ENCODE data around the gene STK11.
A peak's percentile ranks its signal among the peaks of the same experiment; 100 is the strongest.

Gene STK11

DNA sequence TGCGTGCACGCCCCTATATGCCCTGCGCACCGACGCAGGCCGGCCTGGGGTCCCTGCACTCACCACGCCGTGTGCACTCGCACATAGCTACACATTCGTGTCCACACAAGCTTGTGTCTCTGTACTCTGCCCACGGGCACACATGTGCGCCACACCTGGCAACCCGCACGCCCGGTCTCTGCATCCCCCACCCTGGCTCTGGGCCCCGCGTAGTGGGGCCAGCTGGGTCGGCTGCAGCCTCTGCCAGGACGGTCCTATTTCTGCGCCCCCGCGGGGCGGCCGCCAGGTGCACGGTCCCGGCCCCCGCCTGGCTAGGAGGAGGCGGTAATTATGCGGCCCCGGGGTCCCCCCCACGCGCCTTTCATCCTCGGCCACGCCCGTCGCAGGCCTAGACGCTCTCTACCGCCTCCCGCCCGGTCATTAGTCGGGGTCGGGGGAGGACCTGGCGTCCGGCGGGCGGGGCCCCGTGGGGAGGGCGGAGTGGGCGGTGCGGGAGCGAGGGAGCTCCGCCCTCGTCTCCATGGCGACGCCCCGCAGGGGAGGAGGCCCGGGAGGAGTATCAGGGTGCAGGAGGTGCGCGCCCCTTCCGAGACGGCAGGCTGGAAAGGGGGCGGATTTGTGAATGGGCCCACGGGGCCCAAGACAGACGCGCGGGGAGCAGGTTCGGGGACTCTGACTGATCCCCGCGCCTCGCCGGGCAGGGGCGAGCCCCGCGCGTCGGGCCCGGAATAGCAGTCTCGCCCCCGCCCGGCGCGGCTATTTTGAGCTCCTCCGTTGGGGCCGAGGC, 60.7 kb downstream of the STK11 start:
- Histone ChIP-seq H3K4ac (ENCODE audit: low read length) (peak overlapping the region; percentile 100), H4K91ac (ENCODE audit: low read depth, low read length, poor library complexity) (peak overlapping the region; percentile 100), H2BK12ac (ENCODE audit: low read length) (peak overlapping the region; percentile 99), H2BK5ac (ENCODE audit: low read length) (peak overlapping the region; percentile 84), H3K23ac (ENCODE audit: low read depth, low read length, poor library complexity) (peak overlapping the region; percentile 99), H2BK15ac (ENCODE audit: low read length) (peak overlapping the region; percentile 51), H3K4me1 (ENCODE audit: control insufficient read depth in 2 of 2, insufficient read depth in 1 of 2, low read depth in 1 of 2, low read length in 2 of 2) (peaks cover 61 to 75% of the 10 kb centered on the region in 2 donors), H3K27me3 (ENCODE audit: control insufficient read depth in 3 of 3, insufficient read depth in 3 of 3, low read depth in 1 of 3, low read length in 3 of 3) (peaks cover 0 to 2% (median 0%) of the 10 kb centered on the region in 3 experiments), H4K8ac (ENCODE audit: low read depth, low read length) (peak overlapping the region; percentile 93), H2AFZ (ENCODE audit: low read length) (peak overlapping the region; percentile 88), H3K9me3 (replicated peaks in 1 of 2; ENCODE audit: control insufficient read depth in 2 of 2, insufficient read depth in 1 of 2, low read depth in 1 of 2, low read length in 2 of 2) (no peaks in the 10 kb centered on the region), H3K4me2 (ENCODE audit: insufficient read depth, low read length, poor library complexity, severe bottlenecking) (peak overlapping the region; percentile 90), H3K14ac (ENCODE audit: low read length) (peak overlapping the region; percentile 100), H3K79me1 (ENCODE audit: low read depth, low read length) (peaks cover 23% of the 10 kb centered on the region), H3K36me3 (replicated peaks in 1 of 2; ENCODE audit: control insufficient read depth in 2 of 2, insufficient read depth in 2 of 2, low read length in 2 of 2) (peaks cover 8 to 17% of the 10 kb centered on the region in 2 donors), H3K9ac (ENCODE audit: low read depth, low read length, poor library complexity) (peak overlapping the region; percentile 98), H3K18ac (ENCODE audit: low read length) (peak overlapping the region; percentile 100), H3K27ac (replicated peaks; ENCODE audit: low read length) (peak overlapping the region; percentile 90), H2AK5ac (ENCODE audit: low read depth, low read length) (peak overlapping the region; percentile 100), H3K4me3 (ENCODE audit: low read length in 2 of 2) (peak overlapping the region; percentile 47 to 81), H2BK120ac (ENCODE audit: low read depth, low read length) (peak overlapping the region; percentile 100)
- no CpG with 5 or more reads among the region's 84 CpGs for WGBS, 2 donors (ENCODE audit: extremely low coverage in 2 of 2, insufficient read length in 2 of 2, insufficient replicate concordance in 1 of 2)
- peak; percentile 92 for DNase-seq (ENCODE audit: low spot score)

DNA sequence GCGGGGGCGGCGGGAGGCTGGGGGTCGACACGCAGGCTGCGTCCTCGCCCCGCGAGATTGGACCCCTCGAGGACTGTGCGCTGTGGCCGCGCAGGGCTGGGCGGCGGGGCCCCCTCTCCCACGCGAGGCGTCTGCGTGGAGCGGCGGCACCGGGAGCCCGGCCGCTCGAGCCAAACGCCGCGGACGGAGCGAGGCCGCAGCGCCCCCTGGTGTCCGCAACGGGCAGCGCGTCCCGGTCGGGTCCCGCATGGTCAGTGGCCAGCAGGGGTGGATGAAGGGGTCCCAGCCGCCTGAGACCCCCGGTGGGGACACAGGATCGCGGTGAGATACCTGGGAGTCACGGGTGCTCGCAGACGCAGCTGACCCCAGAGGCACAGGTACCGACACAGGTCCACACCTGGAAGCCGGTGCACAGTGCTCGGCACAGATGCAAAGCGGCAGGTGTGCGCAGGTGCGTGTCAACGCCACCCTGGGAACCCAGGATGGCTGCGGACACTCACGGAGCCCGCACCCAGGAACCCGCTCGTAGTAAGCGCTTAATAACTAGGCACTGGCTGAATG, 61.4 kb downstream of the STK11 start:
- H3K9me3 ChIP-seq (replicated peaks in 1 of 2; ENCODE audit: control insufficient read depth in 2 of 2, insufficient read depth in 1 of 2, low read depth in 1 of 2, low read length in 2 of 2) = no peaks in the 10 kb centered on the region
- no CpG with 5 or more reads among the region's 59 CpGs for WGBS, 2 donors (ENCODE audit: extremely low coverage in 2 of 2, insufficient read length in 2 of 2, insufficient replicate concordance in 1 of 2)
- H2BK15ac ChIP-seq (ENCODE audit: low read length) = peak overlapping the region; percentile 96
- no peak for DNase-seq (ENCODE audit: low spot score)
- H4K8ac ChIP-seq (ENCODE audit: low read depth, low read length) = no peak overlapping the region
- H3K14ac ChIP-seq (ENCODE audit: low read length) = peak overlapping the region; percentile 47
- peak overlapping the region; percentile 99 for H2AK5ac ChIP-seq (ENCODE audit: low read depth, low read length)
- H3K79me1 ChIP-seq (ENCODE audit: low read depth, low read length) = peaks cover 19% of the 10 kb centered on the region
- H3K4me1 ChIP-seq (ENCODE audit: control insufficient read depth in 2 of 2, insufficient read depth in 1 of 2, low read depth in 1 of 2, low read length in 2 of 2) = peaks cover 56 to 69% of the 10 kb centered on the region in 2 donors
- H3K27me3 ChIP-seq (ENCODE audit: control insufficient read depth in 3 of 3, insufficient read depth in 3 of 3, low read depth in 1 of 3, low read length in 3 of 3) = peaks cover 0 to 2% (median 0%) of the 10 kb centered on the region in 3 experiments
- H3K4ac ChIP-seq (ENCODE audit: low read length) = peak overlapping the region; percentile 17
- H2BK5ac ChIP-seq (ENCODE audit: low read length) = peak overlapping the region; percentile 84
- H3K4me2 ChIP-seq (ENCODE audit: insufficient read depth, low read length, poor library complexity, severe bottlenecking) = peak overlapping the region; percentile 90
- peak overlapping the region; percentile 47 to 81 for H3K4me3 ChIP-seq (ENCODE audit: low read length in 2 of 2)
- peak overlapping the region; percentile 83 for H3K9ac ChIP-seq (ENCODE audit: low read depth, low read length, poor library complexity)
- H2BK120ac ChIP-seq (ENCODE audit: low read depth, low read length) = peak overlapping the region; percentile 73
- peaks cover 15 to 24% of the 10 kb centered on the region in 2 donors for H3K36me3 ChIP-seq (replicated peaks in 1 of 2; ENCODE audit: control insufficient read depth in 2 of 2, insufficient read depth in 2 of 2, low read length in 2 of 2)
- H4K91ac ChIP-seq (ENCODE audit: low read depth, low read length, poor library complexity) = peak overlapping the region; percentile 94
- peak overlapping the region; percentile 99 for H3K23ac ChIP-seq (ENCODE audit: low read depth, low read length, poor library complexity)
- peak overlapping the region; percentile 88 for H2AFZ ChIP-seq (ENCODE audit: low read length)
- H3K18ac ChIP-seq (ENCODE audit: low read length) = peak overlapping the region; percentile 100
- no peak overlapping the region for H2BK12ac ChIP-seq (ENCODE audit: low read length)
- peak overlapping the region; percentile 68 for H3K27ac ChIP-seq (replicated peaks; ENCODE audit: low read length)

DNA sequence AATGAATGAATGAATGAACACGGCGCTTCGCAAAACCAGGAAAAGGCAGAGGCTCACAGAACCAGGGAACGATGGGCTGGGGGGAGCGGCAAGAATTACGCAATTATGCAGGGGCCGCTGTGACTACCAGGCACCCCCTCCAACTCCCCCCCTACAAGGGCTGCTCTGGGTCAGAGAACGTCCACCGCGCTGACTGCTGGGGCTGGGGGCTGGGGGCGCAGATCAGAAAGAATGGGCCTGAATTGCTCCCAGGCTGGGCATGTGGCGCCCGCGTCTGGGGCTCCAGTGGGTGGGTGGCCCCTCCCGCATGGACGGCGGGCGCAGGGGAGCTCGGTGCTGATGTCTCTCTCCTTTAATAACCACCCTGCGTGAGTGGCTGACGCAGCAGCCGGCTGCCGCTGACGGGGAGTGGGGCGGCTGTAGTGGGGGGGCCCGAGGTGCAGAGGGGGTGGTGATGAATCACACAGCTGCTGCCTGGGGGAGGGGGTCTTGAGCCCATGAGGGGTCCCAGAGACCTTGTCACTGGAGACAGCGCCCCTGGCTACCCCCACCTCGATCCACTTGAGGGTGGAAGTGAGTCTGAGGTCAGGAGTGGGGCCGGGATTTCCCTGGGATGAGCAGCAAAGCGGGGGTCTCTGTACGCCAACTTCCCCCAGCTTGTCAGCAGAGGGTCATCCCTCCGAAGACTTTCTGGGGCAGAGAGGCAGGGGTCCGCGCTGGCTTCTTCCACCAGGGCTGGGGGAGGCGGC, 62.1 kb downstream of the STK11 start:
- H3K79me1 ChIP-seq (ENCODE audit: low read depth, low read length) = peaks cover 18% of the 10 kb centered on the region
- no peak for DNase-seq (ENCODE audit: low spot score)
- peak overlapping the region; percentile 90 for H3K4me2 ChIP-seq (ENCODE audit: insufficient read depth, low read length, poor library complexity, severe bottlenecking)
- H2BK15ac ChIP-seq (ENCODE audit: low read length) = peak overlapping the region; percentile 96
- no peak overlapping the region for H4K91ac ChIP-seq (ENCODE audit: low read depth, low read length, poor library complexity)
- H4K8ac ChIP-seq (ENCODE audit: low read depth, low read length) = no peak overlapping the region
- H3K27ac ChIP-seq (replicated peaks; ENCODE audit: low read length) = no peak overlapping the region
- peaks cover 54 to 63% of the 10 kb centered on the region in 2 donors for H3K4me1 ChIP-seq (ENCODE audit: control insufficient read depth in 2 of 2, insufficient read depth in 1 of 2, low read depth in 1 of 2, low read length in 2 of 2)
- H3K27me3 ChIP-seq (ENCODE audit: control insufficient read depth in 3 of 3, insufficient read depth in 3 of 3, low read depth in 1 of 3, low read length in 3 of 3) = peaks cover 0 to 2% (median 0%) of the 10 kb centered on the region in 3 experiments
- peak overlapping the region; percentile 99 for H3K23ac ChIP-seq (ENCODE audit: low read depth, low read length, poor library complexity)
- peak overlapping the region; percentile 81 for H2AFZ ChIP-seq (ENCODE audit: low read length)
- H2BK120ac ChIP-seq (ENCODE audit: low read depth, low read length) = peak overlapping the region; percentile 73
- H3K9ac ChIP-seq (ENCODE audit: low read depth, low read length, poor library complexity) = peak overlapping the region; percentile 85
- H3K14ac ChIP-seq (ENCODE audit: low read length) = peak overlapping the region; percentile 47
- peaks cover 19 to 31% of the 10 kb centered on the region in 2 donors for H3K36me3 ChIP-seq (replicated peaks in 1 of 2; ENCODE audit: control insufficient read depth in 2 of 2, insufficient read depth in 2 of 2, low read length in 2 of 2)
- H3K4ac ChIP-seq (ENCODE audit: low read length) = no peak overlapping the region
- no peaks in the 10 kb centered on the region for H3K9me3 ChIP-seq (replicated peaks in 1 of 2; ENCODE audit: control insufficient read depth in 2 of 2, insufficient read depth in 1 of 2, low read depth in 1 of 2, low read length in 2 of 2)
- WGBS, 2 donors (ENCODE audit: extremely low coverage in 2 of 2, insufficient read length in 2 of 2, insufficient replicate concordance in 1 of 2) = no CpG with 5 or more reads among the region's 35 CpGs
- peak overlapping the region; percentile 75 for H2BK12ac ChIP-seq (ENCODE audit: low read length)
- H3K18ac ChIP-seq (ENCODE audit: low read length) = peak overlapping the region; percentile 86
- peak overlapping the region; percentile 99 for H2AK5ac ChIP-seq (ENCODE audit: low read depth, low read length)
- peak overlapping the region; percentile 47 to 81 for H3K4me3 ChIP-seq (ENCODE audit: low read length in 2 of 2)
- peak overlapping the region; percentile 84 for H2BK5ac ChIP-seq (ENCODE audit: low read length)

Data from neuronal stem cell (in vitro differentiated cells).